Fibroblast of skin of left biceps (primary cell): Measurements from ENCODE around the gene PLA2G4B.

Experiments used
- DNase-seq, 2 experiments: peaks; one replicate each; pipeline ENCODE4 v3.0.0-alpha.2; 2013; ENCODE audit warnings: low read depth in 2 of 2

The PLA2G4B gene

DNA sequence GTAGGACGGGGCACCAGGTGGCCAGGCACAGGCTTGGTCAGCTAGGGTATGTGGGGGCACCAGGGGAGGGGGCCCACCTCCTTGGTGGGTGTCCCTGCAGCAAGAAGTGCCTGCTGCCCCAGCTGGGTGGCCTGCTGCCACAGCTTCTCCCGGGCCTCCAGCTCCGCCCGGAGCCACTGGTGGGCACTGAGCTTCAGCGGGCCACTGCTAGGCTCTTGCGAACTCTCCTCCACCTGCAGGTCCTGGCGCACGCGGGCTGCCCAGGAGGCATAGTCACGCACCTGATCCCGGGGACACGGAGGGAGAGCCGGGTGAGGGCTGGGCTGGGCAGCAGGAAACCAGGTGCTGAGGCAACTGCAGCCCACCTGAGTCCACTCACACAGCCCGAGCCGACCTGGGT, 29.7 kb downstream of the PLA2G4B start:
- DNase-seq = no peak

DNA sequence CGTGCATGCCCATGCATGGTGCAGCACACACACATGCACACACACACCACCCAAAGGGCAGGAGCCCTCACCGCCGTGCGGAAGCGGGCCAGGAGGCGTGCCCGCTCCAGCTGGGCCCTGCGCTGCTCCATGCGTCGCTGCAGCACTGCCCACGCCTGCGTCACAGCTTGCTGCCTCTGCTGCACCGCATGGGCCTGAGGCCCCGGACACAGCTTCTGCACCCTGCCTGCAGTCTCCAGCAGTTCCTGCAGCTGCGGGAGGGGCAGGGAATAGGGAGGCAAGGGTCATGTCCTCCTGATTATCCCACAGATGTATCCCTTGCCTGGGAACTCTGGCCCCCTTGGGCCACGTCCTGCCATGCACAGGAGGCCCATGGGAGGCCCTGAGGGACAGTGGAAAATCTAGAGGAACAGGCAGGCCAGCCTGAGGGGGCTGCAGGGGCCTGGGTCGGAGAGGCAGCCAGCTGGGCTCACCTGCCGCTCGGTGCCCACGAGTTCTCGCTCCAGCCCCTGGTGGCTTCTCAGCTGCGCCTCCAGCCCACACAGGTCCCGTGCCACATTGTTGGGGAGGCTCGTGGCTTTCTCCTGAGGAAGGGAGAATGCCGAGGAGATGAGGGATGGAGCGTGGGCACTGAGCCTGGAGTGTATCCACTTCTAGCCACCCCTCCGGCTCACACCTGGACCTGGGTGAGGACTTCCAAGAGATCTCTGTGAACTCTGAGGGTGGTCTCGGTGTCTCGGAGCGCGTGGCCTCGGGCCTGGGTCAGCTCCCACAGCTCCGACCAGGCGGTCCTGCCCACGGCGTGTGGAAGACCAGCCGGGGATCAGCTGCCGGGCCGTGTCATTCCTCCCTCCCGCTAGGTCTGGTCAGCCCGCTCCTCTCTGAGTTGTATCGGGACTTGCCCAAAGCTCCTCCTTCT, 31.4 kb downstream of the PLA2G4B start:
- DNase-seq = no peak

DNA sequence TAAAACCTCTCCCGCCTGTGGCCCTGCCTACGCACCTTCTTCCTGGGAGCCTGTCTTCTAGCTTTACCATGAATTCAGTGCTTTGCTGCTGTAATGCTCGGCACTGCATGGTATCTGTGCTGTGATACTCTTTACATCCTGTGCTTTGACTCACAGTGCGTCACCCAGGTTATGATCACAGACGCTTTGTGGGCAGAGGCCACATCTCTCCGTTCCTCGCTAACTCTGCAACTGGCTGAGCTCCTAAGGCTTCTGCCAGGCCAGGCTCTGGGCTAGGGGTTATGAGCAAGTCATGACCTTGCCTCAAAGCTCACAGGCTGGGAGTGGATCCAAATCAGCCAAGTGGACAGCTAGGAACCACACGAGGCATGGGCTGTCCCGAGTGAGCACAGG, 32.0 kb downstream of the PLA2G4B start:
- no peak for DNase-seq

DNA sequence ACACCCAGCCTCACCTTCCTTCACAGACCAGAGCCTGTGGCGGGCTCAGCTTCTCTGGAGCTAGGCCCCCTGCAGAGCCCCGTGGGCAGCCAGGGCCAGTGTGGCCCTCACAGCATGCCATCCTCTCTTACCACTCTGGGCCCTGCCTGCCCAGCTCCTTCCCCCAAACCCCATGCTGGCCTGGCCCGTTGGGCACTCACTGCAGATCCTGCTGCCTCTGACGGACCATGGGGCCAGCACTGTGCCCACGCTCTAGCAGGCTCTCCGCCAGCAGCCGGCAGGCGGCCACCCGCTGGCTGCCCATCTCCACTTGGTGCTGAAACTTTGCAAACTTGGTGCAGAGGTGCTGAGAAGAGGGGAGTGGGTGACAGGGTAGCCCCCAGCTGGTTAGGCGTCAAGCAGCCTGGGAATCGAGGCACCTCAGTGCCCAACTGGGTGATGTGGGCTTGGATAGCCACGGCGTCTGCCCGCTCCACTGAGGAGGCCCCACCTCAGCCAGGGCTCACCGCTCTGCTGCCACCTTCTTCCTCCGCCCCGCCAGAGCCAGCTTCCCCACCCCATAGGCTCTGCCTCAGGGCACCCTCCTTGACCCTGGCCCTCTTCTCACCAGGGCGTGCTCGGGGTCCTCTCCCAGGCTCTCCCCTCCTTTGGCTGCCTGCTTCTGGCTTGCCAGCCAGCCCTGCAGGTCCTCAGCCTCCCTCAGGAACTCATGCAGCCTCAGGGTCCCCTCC, 32.7 kb downstream of the PLA2G4B start:
- DNase-seq = no peak

DNA sequence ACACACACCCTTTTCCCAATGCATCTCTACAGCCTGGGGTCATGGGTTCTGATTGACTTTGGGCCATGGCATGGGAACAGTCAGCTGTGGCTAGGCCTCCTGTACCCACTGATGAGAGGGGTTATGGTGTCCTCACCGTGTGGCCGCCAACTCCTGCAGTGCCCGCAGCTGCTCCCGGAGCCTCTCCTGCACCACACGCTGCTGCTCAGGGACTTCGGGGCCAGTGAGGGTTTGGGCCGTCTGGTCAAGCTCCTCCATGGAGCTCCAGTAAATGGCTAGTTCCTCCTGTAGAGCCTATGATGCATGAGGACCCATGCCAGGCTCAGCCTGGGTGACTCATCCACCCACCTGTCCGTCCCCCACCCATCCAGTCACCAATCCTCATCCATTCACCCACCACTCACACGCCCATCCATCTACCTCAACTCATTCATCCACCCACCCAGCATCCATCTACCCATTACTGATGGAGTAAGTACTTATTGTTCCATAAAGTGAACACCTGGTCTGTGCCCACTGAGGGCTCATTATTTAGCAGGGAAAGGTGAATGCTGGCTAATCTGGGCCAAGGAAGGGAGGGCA, 33.6 kb downstream of the PLA2G4B start:
- DNase-seq = no peak

DNA sequence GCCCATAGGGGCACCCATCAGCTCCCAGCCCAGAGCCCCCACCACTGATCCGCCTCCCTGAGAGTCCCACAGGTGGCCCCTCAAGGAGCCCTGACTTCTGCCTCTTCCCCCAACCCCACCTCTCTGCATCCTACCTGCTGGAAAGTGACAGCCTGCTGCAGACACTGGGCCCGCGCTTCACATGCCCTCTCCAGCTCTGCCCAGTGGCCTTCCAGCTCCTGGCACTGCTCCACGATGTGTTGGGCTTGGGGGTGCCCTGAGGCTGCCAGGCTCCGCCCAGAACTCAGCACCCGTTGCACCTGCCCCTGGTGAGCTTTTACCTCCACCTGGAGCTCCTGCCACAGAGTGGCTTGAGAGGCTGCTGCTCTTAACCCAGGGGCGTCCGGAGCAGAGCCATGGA, 35.1 kb downstream of the PLA2G4B start:
- no peak for DNase-seq

DNA sequence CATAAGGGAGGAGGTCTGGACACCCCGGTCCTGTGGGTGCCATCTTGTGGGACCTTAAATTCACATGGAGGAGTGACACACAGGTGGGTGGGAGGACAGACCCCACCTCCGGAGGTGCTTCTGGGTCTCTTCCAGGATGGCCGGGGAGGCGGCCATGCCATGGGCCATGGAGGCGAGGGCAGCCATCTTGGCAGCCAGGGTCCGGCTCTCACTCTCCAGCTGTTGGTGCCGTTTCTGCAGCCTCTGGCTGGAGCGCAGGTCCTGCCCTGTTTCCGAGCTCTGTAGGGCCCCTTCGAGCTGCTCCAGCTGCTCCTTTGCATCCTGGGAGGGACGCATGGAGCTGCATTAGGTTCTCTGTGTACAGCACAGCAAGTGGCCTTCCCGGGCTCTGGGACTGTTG, 36.1 kb downstream of the PLA2G4B start:
- no peak for DNase-seq

DNA sequence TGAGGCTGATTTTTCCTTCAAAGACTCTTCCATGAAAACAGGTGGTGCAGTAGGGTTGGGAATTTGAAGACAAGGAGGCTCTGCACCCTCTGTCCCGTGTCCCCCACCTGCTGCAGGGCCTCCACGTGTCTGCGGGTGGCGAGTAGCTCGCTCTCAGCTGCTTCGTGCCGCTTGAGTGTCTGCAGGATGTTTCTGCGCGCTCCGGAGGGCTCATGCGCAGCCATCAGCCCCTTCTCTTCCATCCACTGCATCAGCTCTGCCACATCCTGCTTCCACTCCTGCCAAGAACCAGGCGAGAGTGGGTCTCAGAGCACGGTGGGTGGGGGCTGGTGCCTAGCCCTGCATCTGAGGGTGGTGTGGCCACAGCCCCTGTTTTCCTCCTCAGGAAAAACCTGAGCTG, 37.4 kb downstream of the PLA2G4B start:
- DNase-seq = no peak

DNA sequence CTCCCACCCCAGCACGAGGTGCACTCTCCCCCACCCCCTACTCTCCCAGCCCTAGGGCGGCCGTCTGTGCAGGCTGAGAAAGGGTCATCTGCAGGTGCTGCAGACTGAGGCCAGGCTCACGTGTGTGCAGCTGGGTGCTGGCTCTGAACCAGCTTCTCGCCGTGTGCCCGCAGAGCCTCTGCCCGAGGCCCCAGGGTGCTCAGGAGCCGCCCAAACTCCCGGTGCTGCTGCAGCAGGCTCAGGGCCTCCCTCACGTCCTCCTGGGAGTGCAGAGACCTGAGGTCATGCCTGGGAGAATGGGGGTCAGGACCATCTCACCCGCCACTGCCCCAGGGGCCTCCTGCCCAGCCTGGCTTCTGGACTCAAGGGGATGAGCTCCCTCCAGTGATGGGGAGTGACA, 38.0 kb downstream of the PLA2G4B start:
- DNase-seq = no peak

DNA sequence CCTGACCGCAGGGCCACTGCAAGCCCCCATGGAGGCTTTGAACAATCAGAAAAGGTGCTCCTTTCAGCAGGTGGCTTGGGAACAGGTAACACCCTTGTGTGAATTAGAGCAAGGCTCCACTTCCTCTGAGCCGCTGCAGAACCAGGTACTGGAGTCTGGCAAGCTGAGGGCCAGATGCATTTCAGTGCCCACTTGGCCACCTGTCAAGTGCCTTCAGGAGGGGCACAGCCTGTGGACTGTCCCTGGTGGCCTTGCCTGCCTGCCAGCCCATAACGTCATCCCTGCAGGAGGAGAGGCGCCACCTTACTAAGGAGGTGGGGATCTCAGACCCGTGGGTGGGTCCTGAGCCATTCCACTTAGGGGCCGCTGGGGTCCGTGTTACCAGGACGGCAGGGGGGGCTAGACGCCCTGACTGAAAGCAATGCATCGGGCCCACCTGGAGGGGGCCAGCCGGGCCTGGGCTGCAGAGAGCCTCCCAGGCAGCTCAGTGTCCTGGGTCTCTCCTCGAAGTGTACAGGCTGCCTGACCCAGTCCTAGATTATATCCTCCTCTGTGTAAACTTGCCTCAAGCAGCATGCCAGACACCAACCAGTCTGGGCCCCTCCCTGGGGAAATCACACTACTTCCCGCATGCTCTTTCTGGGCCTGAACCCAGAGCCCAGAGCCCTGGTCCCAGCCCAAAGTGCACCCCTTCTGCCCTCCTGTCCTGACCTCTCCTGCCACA, 39.1 kb downstream of the PLA2G4B start:
- DNase-seq = no peak

DNA sequence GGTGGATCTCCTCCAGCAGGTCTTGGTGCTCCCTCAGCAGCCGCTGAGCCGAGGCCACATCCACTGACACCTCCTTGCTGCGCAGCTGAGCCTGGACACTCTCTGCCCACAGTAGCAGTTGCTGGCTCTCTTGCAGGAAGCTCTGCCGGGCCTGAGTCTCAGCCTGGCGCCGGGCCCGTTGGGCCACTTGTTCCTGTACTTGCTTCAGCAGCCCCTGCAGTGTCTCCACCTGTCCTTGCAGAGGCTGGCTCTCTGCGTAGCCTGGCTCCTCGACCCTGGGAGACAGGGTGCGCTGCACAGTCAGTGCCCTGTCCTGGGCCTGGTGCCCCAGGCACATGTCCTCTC, 39.7 kb downstream of the PLA2G4B start:
- DNase-seq = no peak

DNA sequence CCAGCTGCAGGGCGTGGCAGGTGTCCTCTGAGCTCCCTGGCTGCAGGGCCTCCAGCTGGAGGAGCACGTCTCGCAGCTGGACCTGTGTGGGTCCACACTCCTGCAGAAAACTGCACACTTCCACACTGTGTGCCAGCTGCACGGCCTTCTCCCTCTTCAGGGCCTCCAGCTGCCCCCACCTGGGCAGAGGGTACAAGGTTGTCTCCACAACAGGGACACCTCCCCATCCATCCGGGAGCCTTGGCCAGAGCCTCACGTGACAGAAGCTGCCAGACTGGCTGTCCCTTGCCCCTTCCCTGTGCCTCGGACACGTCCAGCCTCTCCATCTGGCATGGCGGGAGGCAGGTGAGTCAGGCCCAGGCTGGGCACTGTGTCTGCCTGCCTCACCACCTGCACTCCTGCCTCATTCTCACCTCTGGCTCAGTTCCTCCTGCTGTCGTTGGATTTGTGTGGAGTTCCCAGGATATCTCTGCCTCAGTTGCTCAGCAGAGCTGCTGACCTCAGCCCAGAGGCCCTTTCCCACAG, 40.7 kb downstream of the PLA2G4B start:
- DNase-seq = no peak

DNA sequence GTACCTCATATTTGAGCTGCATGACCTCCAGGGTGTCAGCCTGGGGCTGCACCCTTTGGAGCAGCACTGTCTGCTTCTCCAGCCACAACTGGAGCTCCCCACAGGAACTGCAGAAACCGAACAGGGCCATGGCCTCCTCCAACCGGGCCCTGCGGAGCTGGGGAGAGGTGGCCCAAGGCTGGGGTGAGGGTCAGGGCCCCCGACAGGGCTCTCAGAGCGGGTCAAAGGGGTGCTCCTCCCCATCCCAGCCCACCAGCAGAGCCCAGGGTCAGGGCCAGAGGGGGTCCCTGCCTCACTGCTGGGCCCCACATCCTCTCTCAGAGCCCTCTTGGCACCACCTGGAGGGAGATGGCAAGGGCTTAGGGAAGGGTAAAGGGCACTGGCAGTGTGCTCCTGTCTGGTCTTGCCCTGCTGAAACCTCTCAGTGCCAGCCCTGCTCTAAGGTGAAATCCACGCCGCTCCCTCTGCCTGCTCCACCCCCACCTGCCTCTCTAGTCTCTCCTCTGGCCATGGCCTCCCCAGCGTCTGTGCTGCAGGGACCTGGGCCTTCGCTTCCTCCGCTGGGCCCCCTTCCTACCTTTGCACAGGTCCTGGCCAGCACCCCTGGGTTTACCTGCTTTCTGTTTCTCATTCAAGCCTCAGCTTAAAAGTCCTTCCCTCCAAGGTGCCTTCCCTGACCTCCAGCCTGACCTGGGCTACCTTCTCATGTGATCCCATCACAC, 41.7 kb downstream of the PLA2G4B start:
- no peak for DNase-seq

DNA sequence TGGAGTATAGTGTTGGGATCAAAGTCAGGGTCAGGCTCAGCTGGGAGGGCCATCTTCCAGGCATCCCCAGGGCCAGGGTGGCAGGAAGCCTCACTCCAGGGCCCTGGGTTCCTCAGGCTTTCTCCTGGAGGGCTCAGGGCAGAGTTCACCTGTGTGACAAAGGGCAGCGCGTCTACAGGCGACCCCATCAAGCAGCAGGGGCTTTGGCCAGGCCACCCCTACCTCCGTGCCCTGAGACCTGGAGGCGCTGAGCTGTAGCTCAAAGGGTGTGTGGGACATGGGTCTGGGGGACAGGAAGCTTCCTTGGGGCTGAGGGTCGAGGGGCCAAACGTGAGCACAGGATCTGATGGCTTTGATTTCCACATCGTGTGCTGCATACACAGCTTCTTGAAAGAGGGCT, 42.4 kb downstream of the PLA2G4B start:
- DNase-seq = no peak

DNA sequence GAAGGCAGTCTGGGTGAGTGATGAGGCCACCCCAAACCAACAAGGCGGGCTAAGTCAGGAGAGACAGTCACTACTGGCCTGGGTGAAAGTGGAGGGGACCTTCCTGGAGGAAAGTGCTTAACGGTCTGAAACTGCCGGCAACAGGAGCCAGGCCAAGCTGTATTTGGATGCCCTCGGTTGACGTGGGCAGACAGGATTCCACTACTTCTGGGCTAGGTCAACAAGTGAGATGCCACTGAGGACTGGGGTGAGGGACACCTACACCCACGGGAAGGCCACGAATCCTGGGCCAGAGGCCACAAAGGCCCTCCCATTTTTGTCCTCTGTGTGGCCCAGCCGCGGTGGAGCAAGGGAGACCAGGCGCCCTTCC, 42.9 kb downstream of the PLA2G4B start:
- no peak for DNase-seq

DNA sequence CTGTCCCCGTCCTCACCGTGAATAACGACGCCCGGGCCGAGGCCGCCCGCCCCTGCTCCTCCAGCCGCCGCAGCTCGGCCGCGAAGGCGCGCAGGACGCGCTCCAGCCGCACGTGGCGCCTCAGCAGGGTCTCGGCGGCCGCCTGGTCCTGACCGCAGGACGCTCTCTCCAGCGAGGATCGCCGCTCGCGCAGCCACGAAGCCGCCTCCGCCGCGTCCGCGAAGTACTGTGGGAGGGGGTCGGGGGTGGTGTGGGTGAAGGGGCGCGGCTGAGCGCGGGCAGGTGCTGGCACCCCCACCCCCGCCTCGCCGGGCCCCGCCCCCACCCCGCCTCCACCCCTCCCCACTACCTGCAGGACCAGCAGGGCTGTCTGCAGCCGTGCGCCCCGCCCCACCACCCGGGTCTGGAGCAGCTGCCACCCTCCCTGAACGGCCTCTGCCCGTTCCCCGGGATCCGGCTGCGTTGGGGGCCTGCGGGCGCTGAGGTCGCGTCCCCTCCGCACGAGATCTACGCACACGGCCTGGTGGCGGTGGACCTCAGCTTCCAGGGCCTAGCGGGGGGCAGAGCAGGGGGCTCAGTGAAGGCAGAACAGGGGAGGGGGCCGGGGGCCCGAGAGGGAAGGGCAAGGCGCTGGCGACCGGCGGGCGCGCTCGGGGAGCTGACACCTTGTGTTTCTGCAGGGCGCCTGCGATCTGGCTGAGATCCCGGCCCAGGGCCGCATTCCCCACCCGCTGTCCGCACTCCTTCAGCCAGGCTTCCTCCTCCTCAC, 43.5 kb downstream of the PLA2G4B start:
- DNase-seq = no peak

DNA sequence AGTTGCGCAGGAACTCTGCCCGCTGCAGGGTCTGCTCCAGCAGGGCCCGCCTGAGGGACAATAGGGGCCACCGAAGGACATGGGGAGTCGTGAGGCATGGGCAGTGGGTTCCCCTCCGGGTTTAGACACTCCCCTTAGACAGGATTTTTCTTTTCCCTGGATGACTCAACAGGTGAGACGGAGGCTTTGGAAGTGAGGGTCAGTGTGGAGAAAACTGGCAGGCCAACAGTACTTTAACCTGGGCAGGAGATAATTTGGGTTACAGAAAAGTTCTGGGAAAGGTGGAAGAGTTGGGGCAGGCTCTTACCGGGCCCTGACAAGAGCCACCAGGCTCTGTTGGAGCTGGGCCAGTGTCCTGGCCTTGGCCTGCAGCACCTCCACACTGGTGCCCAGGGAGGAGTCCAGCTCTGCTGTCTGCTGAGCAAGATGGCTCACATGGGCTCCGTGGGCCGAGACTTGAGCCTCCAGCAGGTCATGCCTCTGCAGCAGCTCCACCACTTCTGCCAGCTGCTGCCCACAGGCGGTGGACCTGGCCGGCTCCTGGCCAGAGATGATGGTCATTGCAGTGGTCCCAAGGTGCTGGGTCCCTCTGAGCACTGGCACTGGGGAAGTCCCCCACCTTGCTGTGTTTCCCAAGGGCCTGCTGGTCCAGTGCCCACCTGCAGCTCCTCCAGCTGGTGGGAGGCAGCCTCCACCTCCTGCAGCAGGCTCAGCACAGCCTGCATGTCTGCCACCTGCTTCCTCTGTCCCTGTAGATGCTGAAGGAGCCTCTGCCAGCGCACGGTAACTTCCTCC, 44.2 kb downstream of the PLA2G4B start:
- no peak for DNase-seq

DNA sequence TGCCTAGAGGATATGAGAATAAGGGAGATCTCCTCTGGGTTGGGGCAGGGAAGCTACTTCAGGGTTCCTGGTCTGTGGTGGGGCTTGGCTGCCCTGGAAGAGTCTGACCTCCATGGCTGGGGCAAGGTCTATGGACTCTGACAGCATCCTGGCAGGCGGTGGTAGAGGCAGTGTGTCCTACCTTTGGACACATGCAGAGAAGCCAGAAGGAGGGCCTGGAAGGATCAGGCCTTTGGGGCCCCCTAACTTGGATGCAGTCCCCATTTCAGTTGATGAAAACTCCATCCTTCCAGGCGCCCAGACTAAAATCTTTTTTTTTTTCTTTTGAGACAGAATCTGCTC, 44.8 kb downstream of the PLA2G4B start:
- no peak for DNase-seq

DNA sequence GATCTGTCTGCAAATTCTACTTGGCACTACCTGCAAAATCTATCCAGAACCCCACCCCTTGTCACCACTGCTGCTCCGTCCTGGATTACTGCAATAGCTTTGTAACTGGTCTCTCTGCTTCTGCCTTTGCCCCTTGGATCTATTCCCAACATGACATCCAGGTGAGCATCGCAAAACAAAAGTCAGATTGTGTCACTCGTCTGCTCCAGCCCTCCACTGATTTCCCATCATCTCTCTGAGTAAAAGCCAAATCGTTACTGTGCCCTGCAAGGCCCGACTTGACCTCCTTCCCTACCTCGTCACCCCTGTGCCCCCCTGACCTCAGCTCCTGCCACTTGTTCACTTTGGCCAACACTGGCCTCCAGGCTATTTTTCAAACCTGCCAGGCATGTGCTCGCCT, 45.8 kb downstream of the PLA2G4B start:
- no peak for DNase-seq

DNA sequence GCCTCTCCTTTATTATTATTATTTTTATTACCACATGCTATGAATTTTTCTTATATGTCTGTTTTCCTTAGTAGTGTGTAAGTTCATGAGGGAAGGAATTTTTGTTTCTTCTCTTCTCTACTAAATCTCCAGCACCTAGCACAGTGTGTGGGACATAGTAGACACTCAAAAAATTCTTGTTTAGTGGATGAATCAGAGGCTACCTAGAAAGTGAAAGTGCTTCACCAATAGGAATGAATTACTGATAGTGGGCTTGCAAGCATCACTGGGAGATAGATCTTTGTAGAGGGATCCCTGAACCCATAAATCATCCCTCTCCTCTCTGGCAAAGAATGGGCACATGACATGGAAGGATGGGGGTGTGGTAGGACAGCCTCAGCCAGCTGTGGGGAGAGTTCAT, 46.7 kb downstream of the PLA2G4B start:
- DNase-seq = no peak
